Measurements from ENCODE around the gene CEP170B.
"Not testable (repeated sequence)": the region's sequence is repeated elsewhere in the genome, so short reads cannot be mapped to it uniquely, and the experiment has no call there.

The CEP170B gene

GRCh38 chr14:104865081-104865630 lies at the start of gene CEP170B:
TSS of gene CEP170B (plus strand) at chr14:104865268. CDS start at chr14:104868451, 3,183 bp downstream.
- DNase-seq, result no peak
- in situ Hi-C loops (cut with MboI; ENCODE audit: low pct_unique_long_range_greater_than_20kb, low sequenced_read_pairs), result no loop called here

GRCh38 chr14:104816616-104816884 lies 48.5 kb upstream of the CEP170B start:
- DNase-seq, result no peak
- in situ Hi-C loops (cut with MboI; ENCODE audit: low pct_unique_long_range_greater_than_20kb, low sequenced_read_pairs), result no loop called here

- in situ Hi-C loops (cut with MboI; ENCODE audit: low pct_unique_long_range_greater_than_20kb, low sequenced_read_pairs), result no loop called here
- DNase-seq, result no peak
These were observed 46.9 kb upstream of the CEP170B start for GRCh38 chr14:104817930-104818713.

- in situ Hi-C loops (cut with MboI; ENCODE audit: low pct_unique_long_range_greater_than_20kb, low sequenced_read_pairs), result no loop called here
- no peak for DNase-seq
These were observed 46.3 kb upstream of the CEP170B start for GRCh38 chr14:104818714-104819161.

- in situ Hi-C loops (cut with MboI; ENCODE audit: low pct_unique_long_range_greater_than_20kb, low sequenced_read_pairs), result no loop called here
- no peak for DNase-seq
These were observed 45.7 kb upstream of the CEP170B start for GRCh38 chr14:104819361-104819781.

GRCh38 chr14:104820669-104821228 lies 44.3 kb upstream of the CEP170B start:
- no peak for DNase-seq
- in situ Hi-C loops (cut with MboI; ENCODE audit: low pct_unique_long_range_greater_than_20kb, low sequenced_read_pairs), result no loop called here

- no peak for DNase-seq
- in situ Hi-C loops (cut with MboI; ENCODE audit: low pct_unique_long_range_greater_than_20kb, low sequenced_read_pairs), result no loop called here
These were observed 43.7 kb upstream of the CEP170B start for GRCh38 chr14:104821229-104821945.

GRCh38 chr14:104821971-104822608 lies 43.0 kb upstream of the CEP170B start:
- in situ Hi-C loops (cut with MboI; ENCODE audit: low pct_unique_long_range_greater_than_20kb, low sequenced_read_pairs), result no loop called here
- no peak for DNase-seq

- in situ Hi-C loops (cut with MboI; ENCODE audit: low pct_unique_long_range_greater_than_20kb, low sequenced_read_pairs), result no loop called here
- no peak for DNase-seq
These were observed 42.0 kb upstream of the CEP170B start for GRCh38 chr14:104822821-104823615.

GRCh38 chr14:104824353-104824997 lies 40.6 kb upstream of the CEP170B start:
- in situ Hi-C loops (cut with MboI; ENCODE audit: low pct_unique_long_range_greater_than_20kb, low sequenced_read_pairs), result no loop called here

GRCh38 chr14:104826189-104826860 lies 38.7 kb upstream of the CEP170B start:
- DNase-seq, result peak; percentile 70
- in situ Hi-C loops (cut with MboI; ENCODE audit: low pct_unique_long_range_greater_than_20kb, low sequenced_read_pairs), result no loop called here

More at GRCh38 chr14:104824353-104824997, 40.6 kb upstream of the CEP170B start:
- DNase-seq, result no peak

GRCh38 chr14:104826861-104827176 lies 38.2 kb upstream of the CEP170B start:
- DNase-seq, result no peak
- in situ Hi-C loops (cut with MboI; ENCODE audit: low pct_unique_long_range_greater_than_20kb, low sequenced_read_pairs), result no loop called here

GRCh38 chr14:104827177-104828055 lies 37.7 kb upstream of the CEP170B start:
- in situ Hi-C loops (cut with MboI; ENCODE audit: low pct_unique_long_range_greater_than_20kb, low sequenced_read_pairs), result no loop called here
- peak; percentile 63 for DNase-seq

GRCh38 chr14:104830781-104831180 lies 34.3 kb upstream of the CEP170B start:
- DNase-seq, result no peak
- in situ Hi-C loops (cut with MboI; ENCODE audit: low pct_unique_long_range_greater_than_20kb, low sequenced_read_pairs), result no loop called here

GRCh38 chr14:104836171-104836935 lies 28.7 kb upstream of the CEP170B start:
- DNase-seq; in situ Hi-C loops (cut with MboI; ENCODE audit: low pct_unique_long_range_greater_than_20kb, low sequenced_read_pairs): not testable (repeated sequence)

- in situ Hi-C loops (cut with MboI; ENCODE audit: low pct_unique_long_range_greater_than_20kb, low sequenced_read_pairs), result no loop called here
These were observed 23.3 kb upstream of the CEP170B start for GRCh38 chr14:104841730-104842129.

More at GRCh38 chr14:104841730-104842129, 23.3 kb upstream of the CEP170B start:
- no peak for DNase-seq
